HG03558 (cell line): ENCODE data around the gene FAM219A.
"Not testable (repeated sequence)": the region's sequence is repeated elsewhere in the genome, so short reads cannot be mapped to it uniquely, and the experiment has no call there.

Source experiments
- ATAC-seq: cut with Tn5 transposase; IDR thresholded peaks from one replicate; pipeline ENCODE4 v1.9.1; 2021; ENCODE audit warnings: moderate number of reproducible peaks; ENCODE audit not compliant: unreplicated experiment; ENCODE audit errors: extremely low read depth

FAM219A gene

GRCh38 chr9:34363619-34364351, 94.6 kb downstream of the FAM219A start:
- no peak for ATAC-seq

- ATAC-seq: no peak
Observed at GRCh38 chr9:34362614-34363214, 95.7 kb downstream of the FAM219A start.

GRCh38 chr9:34352957-34353356, 105.4 kb downstream of the FAM219A start:
- not testable (repeated sequence) for ATAC-seq

- not testable (repeated sequence) for ATAC-seq
Observed at GRCh38 chr9:34352122-34352652, 106.2 kb downstream of the FAM219A start.

GRCh38 chr9:34349324-34349723, 109.0 kb downstream of the FAM219A start:
- no peak for ATAC-seq
